ENCODE results near the gene SYT1. TPM values are rescaled to one million over a fixed set of nuclear protein-coding genes. Genes with fewer than 3 reads are reported as not detected.

Gene SYT1
- total RNA-seq, 5 donors from 2014 or later (not counting 1 experiment from before 2014, with no cell fraction given) = 0.09 TPM; not detected in 3

- Histone ChIP-seq H3K27ac (ENCODE audit: low read length) (no peak overlapping the region), H3K4me3 (ENCODE audit: control insufficient read depth in 1 of 2, extremely low read depth in 1 of 2, low read length in 1 of 2) (no peak overlapping the region), H3K9me3 (no peaks in the 10 kb centered on the region), H3K4me1 (ENCODE audit: control insufficient read depth in 1 of 2, extremely low read depth in 1 of 2, insufficient read depth in 2 of 2, low read length in 2 of 2) (no peaks in the 10 kb centered on the region), H3K36me3 (ENCODE audit: control insufficient read depth in 2 of 2, extremely low read depth in 1 of 2, insufficient read depth in 1 of 2, low read length in 1 of 2) (no peaks in the 10 kb centered on the region), H3K27me3 (replicated peaks in 1 of 2; ENCODE audit: control insufficient read depth in 2 of 2, extremely low read depth in 1 of 2, insufficient read depth in 2 of 2, low read length in 1 of 2) (no peaks in the 10 kb centered on the region)
- ATAC-seq (replicated peaks in 1 of 4) = no peak
- no peaks in the 10 kb centered on the region for H3K4me1 Mint-ChIP-seq
- H3K36me3 Mint-ChIP-seq = no peaks in the 10 kb centered on the region
- no peak overlapping the region for H3K27ac Mint-ChIP-seq
- H3K9me3 Mint-ChIP-seq = peaks cover 0 to 8% (median 5%) of the 10 kb centered on the region in 3 donors
- H3K27me3 Mint-ChIP-seq = no peaks in the 10 kb centered on the region
- POLR2A ChIA-PET = no interaction called here
- WGBS (ENCODE audit: insufficient coverage) = no CpG with 5 or more reads among the region's 2 CpGs
- CTCF ChIA-PET = no interaction called here
- no peak overlapping the region for H3K4me3 Mint-ChIP-seq
- no peak for DNase-seq
These were observed 321.9 kb downstream of the SYT1 start for GRCh38 chr12:79186506-79186905.

GRCh38 chr12:79187032-79187431 lies 322.5 kb downstream of the SYT1 start:
- H3K27me3 Mint-ChIP-seq = no peaks in the 10 kb centered on the region
- POLR2A ChIA-PET = no interaction called here

GRCh38 chr12:79191391-79191790 lies 326.8 kb downstream of the SYT1 start:
- no peak overlapping the region for H3K27ac Mint-ChIP-seq
- DNase-seq (no peak), ATAC-seq (replicated peaks in 1 of 4) (no peak)
- Histone ChIP-seq H3K9me3 (no peaks in the 10 kb centered on the region), H3K4me3 (ENCODE audit: control insufficient read depth in 1 of 2, extremely low read depth in 1 of 2, low read length in 1 of 2) (no peak overlapping the region), H3K4me1 (ENCODE audit: control insufficient read depth in 1 of 2, extremely low read depth in 1 of 2, insufficient read depth in 2 of 2, low read length in 2 of 2) (no peaks in the 10 kb centered on the region), H3K27ac (ENCODE audit: low read length) (no peak overlapping the region), H3K27me3 (replicated peaks in 1 of 2; ENCODE audit: control insufficient read depth in 2 of 2, extremely low read depth in 1 of 2, insufficient read depth in 2 of 2, low read length in 1 of 2) (no peaks in the 10 kb centered on the region), H3K36me3 (ENCODE audit: control insufficient read depth in 2 of 2, extremely low read depth in 1 of 2, insufficient read depth in 1 of 2, low read length in 1 of 2) (no peaks in the 10 kb centered on the region)
- H3K27me3 Mint-ChIP-seq = no peaks in the 10 kb centered on the region
- no peaks in the 10 kb centered on the region for H3K4me1 Mint-ChIP-seq
- no peak overlapping the region for H3K4me3 Mint-ChIP-seq
- no peaks in the 10 kb centered on the region for H3K36me3 Mint-ChIP-seq
- H3K9me3 Mint-ChIP-seq = peaks cover 0 to 14% (median 12%) of the 10 kb centered on the region in 3 donors
- ChIA-PET CTCF (no interaction called here), POLR2A (no interaction called here)

More at GRCh38 chr12:79187032-79187431, 322.5 kb downstream of the SYT1 start:
- H3K27ac ChIP-seq (ENCODE audit: low read length) = no peak overlapping the region
- no peaks in the 10 kb centered on the region for H3K36me3 ChIP-seq (ENCODE audit: control insufficient read depth in 2 of 2, extremely low read depth in 1 of 2, insufficient read depth in 1 of 2, low read length in 1 of 2)
- no peak overlapping the region for H3K4me3 ChIP-seq (ENCODE audit: control insufficient read depth in 1 of 2, extremely low read depth in 1 of 2, low read length in 1 of 2)
- peaks cover 0 to 10% (median 8%) of the 10 kb centered on the region in 3 donors for H3K9me3 Mint-ChIP-seq
- H3K9me3 ChIP-seq = no peaks in the 10 kb centered on the region
- WGBS (ENCODE audit: insufficient coverage) = 35% methylated on average over 2 of the region's 4 CpGs
- DNase-seq = no peak
- H3K4me1 Mint-ChIP-seq = no peaks in the 10 kb centered on the region
- no peak overlapping the region for H3K4me3 Mint-ChIP-seq
- no peaks in the 10 kb centered on the region for H3K27me3 ChIP-seq (replicated peaks in 1 of 2; ENCODE audit: control insufficient read depth in 2 of 2, extremely low read depth in 1 of 2, insufficient read depth in 2 of 2, low read length in 1 of 2)
- H3K27ac Mint-ChIP-seq = no peak overlapping the region
- H3K36me3 Mint-ChIP-seq = no peaks in the 10 kb centered on the region
- H3K4me1 ChIP-seq (ENCODE audit: control insufficient read depth in 1 of 2, extremely low read depth in 1 of 2, insufficient read depth in 2 of 2, low read length in 2 of 2) = no peaks in the 10 kb centered on the region
- CTCF ChIA-PET = no interaction called here
- ATAC-seq (replicated peaks in 1 of 4) = no peak

GRCh38 chr12:79194595-79194994 lies 330.0 kb downstream of the SYT1 start:
- Mint-ChIP-seq H3K4me1 (no peaks in the 10 kb centered on the region), H3K36me3 (no peaks in the 10 kb centered on the region), H3K27me3 (no peaks in the 10 kb centered on the region), H3K4me3 (no peak overlapping the region), H3K9me3 (peaks cover 0 to 22% (median 8%) of the 10 kb centered on the region in 3 donors), H3K27ac (no peak overlapping the region)
- DNase-seq (no peak), ATAC-seq (replicated peaks in 1 of 4) (no peak)
- Histone ChIP-seq H3K4me1 (ENCODE audit: control insufficient read depth in 1 of 2, extremely low read depth in 1 of 2, insufficient read depth in 2 of 2, low read length in 2 of 2) (no peaks in the 10 kb centered on the region), H3K27ac (ENCODE audit: low read length) (no peak overlapping the region), H3K4me3 (ENCODE audit: control insufficient read depth in 1 of 2, extremely low read depth in 1 of 2, low read length in 1 of 2) (no peak overlapping the region), H3K27me3 (replicated peaks in 1 of 2; ENCODE audit: control insufficient read depth in 2 of 2, extremely low read depth in 1 of 2, insufficient read depth in 2 of 2, low read length in 1 of 2) (no peaks in the 10 kb centered on the region), H3K9me3 (no peaks in the 10 kb centered on the region), H3K36me3 (ENCODE audit: control insufficient read depth in 2 of 2, extremely low read depth in 1 of 2, insufficient read depth in 1 of 2, low read length in 1 of 2) (no peaks in the 10 kb centered on the region)
- WGBS (ENCODE audit: insufficient coverage) = no CpG with 5 or more reads among the region's 3 CpGs
- ChIA-PET POLR2A (no interaction called here), CTCF (interaction anchor here in 1 of 2 donors (1.2 kb wide), 1 partner anchor 9 kb away, joined by 3 read pairs; no protein-coding TSS in a partner anchor)

- Histone ChIP-seq H3K36me3 (ENCODE audit: control insufficient read depth in 2 of 2, extremely low read depth in 1 of 2, insufficient read depth in 1 of 2, low read length in 1 of 2) (no peaks in the 10 kb centered on the region), H3K27ac (ENCODE audit: low read length) (no peak overlapping the region), H3K4me1 (ENCODE audit: control insufficient read depth in 1 of 2, extremely low read depth in 1 of 2, insufficient read depth in 2 of 2, low read length in 2 of 2) (no peaks in the 10 kb centered on the region), H3K27me3 (replicated peaks in 1 of 2; ENCODE audit: control insufficient read depth in 2 of 2, extremely low read depth in 1 of 2, insufficient read depth in 2 of 2, low read length in 1 of 2) (no peaks in the 10 kb centered on the region), H3K9me3 (no peaks in the 10 kb centered on the region), H3K4me3 (ENCODE audit: control insufficient read depth in 1 of 2, extremely low read depth in 1 of 2, low read length in 1 of 2) (no peak overlapping the region)
- no peaks in the 10 kb centered on the region for H3K36me3 Mint-ChIP-seq
- CTCF ChIA-PET = no interaction called here
- no peak overlapping the region for H3K4me3 Mint-ChIP-seq
- H3K27me3 Mint-ChIP-seq = no peaks in the 10 kb centered on the region
- WGBS (ENCODE audit: insufficient coverage) = no CpG with 5 or more reads among the region's 1 CpG
- no peak for DNase-seq
- no peaks in the 10 kb centered on the region for H3K4me1 Mint-ChIP-seq
- peaks cover 0 to 8% (median 8%) of the 10 kb centered on the region in 3 donors for H3K9me3 Mint-ChIP-seq
- no peak overlapping the region for H3K27ac Mint-ChIP-seq
- POLR2A ChIA-PET = no interaction called here
- ATAC-seq (replicated peaks in 1 of 4) = no peak
These were observed 334.6 kb downstream of the SYT1 start for GRCh38 chr12:79199166-79199565.

- H3K27ac ChIP-seq (ENCODE audit: low read length) = no peak overlapping the region
- H3K36me3 ChIP-seq (ENCODE audit: control insufficient read depth in 2 of 2, extremely low read depth in 1 of 2, insufficient read depth in 1 of 2, low read length in 1 of 2) = no peaks in the 10 kb centered on the region
- peaks cover 0 to 9% (median 8%) of the 10 kb centered on the region in 3 donors for H3K9me3 Mint-ChIP-seq
- no CpG with 5 or more reads among the region's 2 CpGs for WGBS (ENCODE audit: insufficient coverage)
- no peaks in the 10 kb centered on the region for H3K4me1 Mint-ChIP-seq
- H3K36me3 Mint-ChIP-seq = no peaks in the 10 kb centered on the region
- CTCF ChIA-PET = no interaction called here
- no peak overlapping the region for H3K4me3 Mint-ChIP-seq
- no peaks in the 10 kb centered on the region for H3K27me3 ChIP-seq (replicated peaks in 1 of 2; ENCODE audit: control insufficient read depth in 2 of 2, extremely low read depth in 1 of 2, insufficient read depth in 2 of 2, low read length in 1 of 2)
- DNase-seq (no peak), ATAC-seq (replicated peaks in 1 of 4) (no peak)
- no peak overlapping the region for H3K4me3 ChIP-seq (ENCODE audit: control insufficient read depth in 1 of 2, extremely low read depth in 1 of 2, low read length in 1 of 2)
- H3K9me3 ChIP-seq = no peaks in the 10 kb centered on the region
- no peak overlapping the region for H3K27ac Mint-ChIP-seq
- no peaks in the 10 kb centered on the region for H3K27me3 Mint-ChIP-seq
- POLR2A ChIA-PET = no interaction called here
- no peaks in the 10 kb centered on the region for H3K4me1 ChIP-seq (ENCODE audit: control insufficient read depth in 1 of 2, extremely low read depth in 1 of 2, insufficient read depth in 2 of 2, low read length in 2 of 2)
These were observed 335.6 kb downstream of the SYT1 start for GRCh38 chr12:79200176-79200575.

- no peaks in the 10 kb centered on the region for H3K9me3 ChIP-seq
- 84% methylated on average over 5 of the region's 9 CpGs for WGBS (ENCODE audit: insufficient coverage)
- H3K4me1 ChIP-seq (ENCODE audit: control insufficient read depth in 1 of 2, extremely low read depth in 1 of 2, insufficient read depth in 2 of 2, low read length in 2 of 2) = no peaks in the 10 kb centered on the region
- no peak overlapping the region for H3K27ac Mint-ChIP-seq
- no peak for ATAC-seq (replicated peaks in 1 of 4)
- H3K36me3 Mint-ChIP-seq = no peaks in the 10 kb centered on the region
- CTCF ChIA-PET = interaction anchor here in 1 of 2 donors (1.0 kb wide), 1 partner anchor 9 kb away, joined by 3 read pairs; no protein-coding TSS in a partner anchor
- no peaks in the 10 kb centered on the region for H3K27me3 ChIP-seq (replicated peaks in 1 of 2; ENCODE audit: control insufficient read depth in 2 of 2, extremely low read depth in 1 of 2, insufficient read depth in 2 of 2, low read length in 1 of 2)
- no peak overlapping the region for H3K4me3 ChIP-seq (ENCODE audit: control insufficient read depth in 1 of 2, extremely low read depth in 1 of 2, low read length in 1 of 2)
- H3K27me3 Mint-ChIP-seq = no peaks in the 10 kb centered on the region
- no peak overlapping the region for H3K27ac ChIP-seq (ENCODE audit: low read length)
- no peak overlapping the region for H3K4me3 Mint-ChIP-seq
- peaks cover 0 to 9% (median 8%) of the 10 kb centered on the region in 3 donors for H3K9me3 Mint-ChIP-seq
- DNase-seq = no peak
- POLR2A ChIA-PET = no interaction called here
- no peaks in the 10 kb centered on the region for H3K36me3 ChIP-seq (ENCODE audit: control insufficient read depth in 2 of 2, extremely low read depth in 1 of 2, insufficient read depth in 1 of 2, low read length in 1 of 2)
- no peaks in the 10 kb centered on the region for H3K4me1 Mint-ChIP-seq
These were observed 338.6 kb downstream of the SYT1 start for GRCh38 chr12:79203058-79203647.
